WTC11 (cell line): ENCODE results near the gene NOP9. TPM values are rescaled to one million over a fixed set of nuclear protein-coding genes. Genes with fewer than 3 reads are reported as not detected.

ENCODE experiments used
- ARID4B ChIP-seq: sonication (generic); formaldehyde crosslinking; IDR thresholded peaks from 2 replicates; pipeline ENCODE4 v1.8.0; 2023; ENCODE audit warnings: missing genetic modification reagents, mild to moderate bottlenecking, borderline replicate concordance
- ATF1 ChIP-seq: sonication (generic); formaldehyde crosslinking; IDR thresholded peaks from 2 replicates; pipeline ENCODE4 v1.8.1; 2023; ENCODE audit warnings: mild to moderate bottlenecking, moderate library complexity, missing genetic modification reagents
- ATF2 ChIP-seq: sonication (generic); formaldehyde crosslinking; IDR thresholded peaks from 2 replicates; pipeline ENCODE4 v1.8.1; 2022; ENCODE audit warnings: low read depth, missing genetic modification reagents, borderline replicate concordance
- ATF3 ChIP-seq: sonication (generic); formaldehyde crosslinking; conservative IDR thresholded peaks from 2 replicates; pipeline ENCODE4 v1.8.1; 2022; ENCODE audit warnings: mild to moderate bottlenecking, missing genetic modification reagents
- ELF4 ChIP-seq: sonication (generic); formaldehyde crosslinking; IDR thresholded peaks from 2 replicates; pipeline ENCODE4 v1.8.1; 2022; ENCODE audit warnings: low read depth, mild to moderate bottlenecking, moderate library complexity, missing genetic modification reagents
- EMX1 ChIP-seq: fragments of 250-450 bp; sonication (Bioruptor Pico); IDR thresholded peaks from 2 replicates; pipeline ENCODE4 v1.8.0; 2021; ENCODE audit warnings: mild to moderate bottlenecking
- ERG ChIP-seq: fragments of 250-450 bp; sonication (Bioruptor Pico); IDR thresholded peaks from 2 replicates; pipeline ENCODE4 v1.8.0; 2021; ENCODE audit warnings: mild to moderate bottlenecking
- ESRRA ChIP-seq: sonication (generic); formaldehyde crosslinking; IDR thresholded peaks from 2 replicates; pipeline ENCODE4 v1.8.1; 2022; ENCODE audit warnings: mild to moderate bottlenecking, missing genetic modification reagents, borderline replicate concordance
- FOXJ3 ChIP-seq: sonication (generic); formaldehyde crosslinking; IDR thresholded peaks from 2 replicates; pipeline ENCODE4 v1.9.0; 2021; ENCODE audit warnings: missing genetic modification reagents, mild to moderate bottlenecking, borderline replicate concordance
- GABPB1 ChIP-seq: sonication (generic); formaldehyde crosslinking; IDR thresholded peaks from 2 replicates; pipeline ENCODE4 v1.8.1; 2023; ENCODE audit warnings: mild to moderate bottlenecking, missing genetic modification reagents
- HMGA2 ChIP-seq: fragments of 250-450 bp; sonication (Bioruptor Pico); IDR thresholded peaks from 2 replicates; pipeline ENCODE4 v1.4.0; 2021; ENCODE audit warnings: mild to moderate bottlenecking, moderate library complexity
- MXD4 ChIP-seq: fragments of 250-450 bp; sonication (Bioruptor Pico); IDR thresholded peaks from 2 replicates; pipeline ENCODE4 v1.8.0; 2021; ENCODE audit warnings: mild to moderate bottlenecking, moderate library complexity, borderline replicate concordance
- NFATC4 ChIP-seq: fragments of 250-450 bp; sonication (Bioruptor Pico); IDR thresholded peaks from 2 replicates; pipeline ENCODE4 v1.9.0; 2021; ENCODE audit warnings: mild to moderate bottlenecking
- NFE2L1 ChIP-seq: sonication (generic); formaldehyde crosslinking; IDR thresholded peaks from 2 replicates; pipeline ENCODE4 v1.8.1; 2023; ENCODE audit warnings: missing genetic modification reagents
- NR1H2 ChIP-seq: sonication (generic); formaldehyde crosslinking; IDR thresholded peaks from 2 replicates; pipeline ENCODE4 v1.9.0; 2021; ENCODE audit warnings: mild to moderate bottlenecking, moderate library complexity, missing genetic modification reagents
- OVOL2 ChIP-seq: fragments of 250-450 bp; sonication (Bioruptor Pico); IDR thresholded peaks from 2 replicates; pipeline ENCODE4 v1.9.0; 2021; ENCODE audit warnings: mild to moderate bottlenecking, borderline replicate concordance
- TEAD1 ChIP-seq: sonication (generic); formaldehyde crosslinking; IDR thresholded peaks from 2 replicates; pipeline ENCODE4 v1.8.0; 2022; ENCODE audit warnings: mild to moderate bottlenecking, missing genetic modification reagents
- ZMAT4 ChIP-seq: fragments of 250-450 bp; sonication (Bioruptor Pico); IDR thresholded peaks from 2 replicates; pipeline ENCODE4 v1.9.0; 2021; ENCODE audit warnings: mild to moderate bottlenecking
- ZNF281 ChIP-seq: sonication (generic); formaldehyde crosslinking; IDR thresholded peaks from 2 replicates; pipeline ENCODE4 v1.8.0; 2023; ENCODE audit warnings: mild to moderate bottlenecking, missing genetic modification reagents
- ZNF317 ChIP-seq: sonication (generic); formaldehyde crosslinking; IDR thresholded peaks from 2 replicates; pipeline ENCODE4 v1.8.1; 2023; ENCODE audit warnings: low read depth, mild to moderate bottlenecking, moderate library complexity, missing genetic modification reagents, borderline replicate concordance
- ZNF425 ChIP-seq: fragments of 250-450 bp; sonication (Bioruptor Pico); conservative IDR thresholded peaks from 2 replicates; pipeline ENCODE4 v1.9.0; 2021; ENCODE audit warnings: mild to moderate bottlenecking
- ZNF671 ChIP-seq: fragments of 250-450 bp; sonication (Bioruptor Pico); IDR thresholded peaks from 2 replicates; pipeline ENCODE4 v1.8.0; 2021; ENCODE audit warnings: mild to moderate bottlenecking
- total RNA-seq: library from RNA; stranded (reverse); gene quantifications from 3 replicates; pipeline ENCODE4 v1.2.3, GENCODE V29; 2021
- TF ChIP-seq, protein P1 (sequence below): sonication (generic); formaldehyde crosslinking; IDR thresholded peaks from 2 replicates; pipeline ENCODE4 v1.8.1; 2022; ENCODE audit warnings: low read depth, mild to moderate bottlenecking, moderate library complexity, missing genetic modification reagents, borderline replicate concordance
- TF ChIP-seq, protein P2 (sequence below): sonication (generic); formaldehyde crosslinking; IDR thresholded peaks from 2 replicates; pipeline ENCODE4 v1.8.0; 2023; ENCODE audit warnings: missing genetic modification reagents

Gene NOP9
- total RNA-seq, 1 experiment from 2014 or later, result 44.4 TPM

DNA sequence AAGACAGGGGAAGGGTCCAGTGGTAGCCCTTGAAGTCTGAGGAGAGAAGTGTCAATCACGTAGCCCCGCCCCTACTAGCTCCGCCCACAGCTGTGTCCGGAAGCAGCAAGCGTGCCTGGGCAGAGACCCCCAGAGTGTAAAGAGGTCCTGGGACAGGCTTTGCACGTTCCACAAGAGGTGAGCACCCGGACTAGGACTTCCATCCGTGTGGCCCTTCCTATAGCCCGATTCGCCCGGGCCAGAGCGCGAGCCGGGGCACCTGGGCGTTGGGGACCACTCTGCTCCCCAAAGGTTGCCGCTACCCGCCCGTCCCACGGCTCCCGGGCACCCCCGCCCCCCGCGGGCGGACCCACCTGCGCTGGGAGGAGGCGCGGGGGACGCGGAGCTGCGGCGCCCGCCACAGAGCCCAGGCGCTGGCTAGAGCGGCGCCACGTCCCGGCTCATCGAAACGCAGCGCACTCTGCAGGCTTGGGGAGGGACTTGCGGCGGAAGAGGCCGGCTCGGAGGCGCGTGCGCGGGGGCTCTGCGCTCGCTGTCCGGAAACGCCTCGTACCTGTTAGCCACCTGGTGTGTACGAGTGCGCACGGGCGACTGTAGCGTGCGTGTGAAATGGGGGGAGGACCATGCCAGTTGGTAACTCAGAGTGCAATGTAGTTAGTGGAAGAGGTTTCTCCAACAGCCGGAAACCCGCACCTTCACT is 28.4 kb upstream of the NOP9 start, which contains the start of gene RABGGTA (continued):
- TF ChIP-seq, protein P1, sequence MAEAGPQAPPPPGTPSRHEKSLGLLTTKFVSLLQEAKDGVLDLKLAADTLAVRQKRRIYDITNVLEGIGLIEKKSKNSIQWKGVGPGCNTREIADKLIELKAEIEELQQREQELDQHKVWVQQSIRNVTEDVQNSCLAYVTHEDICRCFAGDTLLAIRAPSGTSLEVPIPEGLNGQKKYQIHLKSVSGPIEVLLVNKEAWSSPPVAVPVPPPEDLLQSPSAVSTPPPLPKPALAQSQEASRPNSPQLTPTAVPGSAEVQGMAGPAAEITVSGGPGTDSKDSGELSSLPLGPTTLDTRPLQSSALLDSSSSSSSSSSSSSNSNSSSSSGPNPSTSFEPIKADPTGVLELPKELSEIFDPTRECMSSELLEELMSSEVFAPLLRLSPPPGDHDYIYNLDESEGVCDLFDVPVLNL, result 0 out of 2 replicates have a peak, but pooled peaks have one; percentile 62
- TF ChIP-seq EMX1 (CRISPR knock-in tag), result no peak
- TF ChIP-seq ATF2 (CRISPR knock-in tag), result peak; percentile 27; the same call in 1 of the 2 replicates
- TF ChIP-seq MXD4, result no peak
- TF ChIP-seq NFATC4 (CRISPR knock-in tag), result no peak
- TF ChIP-seq ELF4, result 0 out of 2 replicates have a peak, but pooled peaks have one; percentile 56
- no peak for TF ChIP-seq ATF3 (CRISPR knock-in tag)
- no peak for TF ChIP-seq OVOL2 (CRISPR knock-in tag)
- peak; percentile 95 for TF ChIP-seq GABPB1 (CRISPR knock-in tag)
- no peak for TF ChIP-seq ZNF425 (CRISPR knock-in tag)
- no peak for TF ChIP-seq HMGA2 (CRISPR knock-in tag)
- no peak for TF ChIP-seq ERG (CRISPR knock-in tag)
- peak; percentile 83 for TF ChIP-seq ARID4B (CRISPR knock-in tag)
- TF ChIP-seq ZNF281, result no peak
- TF ChIP-seq FOXJ3 (CRISPR knock-in tag), result no peak
- TF ChIP-seq TEAD1 (CRISPR knock-in tag), result peak; percentile 87
- no peak for TF ChIP-seq ATF1 (CRISPR knock-in tag)
- no peak for TF ChIP-seq NR1H2 (CRISPR knock-in tag)
- no peak for TF ChIP-seq ZNF317 (CRISPR knock-in tag)
- TF ChIP-seq NFE2L1 (CRISPR knock-in tag), result peak; percentile 86; the same call in 1 of the 2 replicates
- TF ChIP-seq ZMAT4 (CRISPR knock-in tag), result 0 out of 2 replicates have a peak, but pooled peaks have one; percentile 68
- TF ChIP-seq ESRRA, result peak; percentile 68; the same call in 1 of the 2 replicates
- TF ChIP-seq, protein P2, sequence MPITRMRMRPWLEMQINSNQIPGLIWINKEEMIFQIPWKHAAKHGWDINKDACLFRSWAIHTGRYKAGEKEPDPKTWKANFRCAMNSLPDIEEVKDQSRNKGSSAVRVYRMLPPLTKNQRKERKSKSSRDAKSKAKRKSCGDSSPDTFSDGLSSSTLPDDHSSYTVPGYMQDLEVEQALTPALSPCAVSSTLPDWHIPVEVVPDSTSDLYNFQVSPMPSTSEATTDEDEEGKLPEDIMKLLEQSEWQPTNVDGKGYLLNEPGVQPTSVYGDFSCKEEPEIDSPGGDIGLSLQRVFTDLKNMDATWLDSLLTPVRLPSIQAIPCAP (CRISPR knock-in tag), result no peak
- TF ChIP-seq ZNF671 (CRISPR knock-in tag), result no peak
